ENCODE data around the gene TMEM11. TPM values are rescaled to one million over a fixed set of nuclear protein-coding genes. Genes with fewer than 3 reads are reported as not detected.

TMEM11 gene
- polyA plus RNA-seq, 2 of the 4 experiments (the other 2 are of a cell fraction) = 57.7 to 61.0 TPM

- no peak overlapping the region for H3K4me3 ChIP-seq
- H3K4me2 ChIP-seq = no peak overlapping the region
- no peaks in the 10 kb centered on the region for H3K9me3 ChIP-seq
- FAIRE-seq = no peak
- POLR2A ChIA-PET = no interaction called here
- DNase-seq (ENCODE audit: low read depth in 1 of 2, low spot score in 1 of 2) = no peak
- WGBS (ENCODE audit: missing lambda C conversion rate) = 89% methylated on average over 10 of the region's 10 CpGs
- H3K4me1 ChIP-seq = no peaks in the 10 kb centered on the region
- H3K27ac ChIP-seq = no peak overlapping the region
- no peak for ATAC-seq
- CTCF ChIA-PET = interaction anchor here (1.0 to 2.3 kb wide), 5 partner anchors 10 to 157 kb away, joined by 3 to 8 read pairs (median 4); no protein-coding TSS in a partner anchor
- TF ChIP-seq PHF8 (IDR thresholded peaks at IDR 0.05; ENCODE audit: borderline replicate concordance, low read depth) (no peak), TP53 (CRISPR knock-in tag; IDR thresholded peaks at IDR 0.05) (no peak), NPAS2 (CRISPR knock-in tag; IDR thresholded peaks at IDR 0.05; ENCODE audit: borderline replicate concordance) (no peak), USF2 (IDR thresholded peaks at IDR 0.05) (no peak), GATA3 (IDR thresholded peaks at IDR 0.05; ENCODE audit: borderline replicate concordance) (no peak), POLR2AphosphoS2 (conservative IDR thresholded peaks at IDR 0.05; ENCODE audit: low read length) (no peak), HMGXB4 (CRISPR knock-in tag; IDR thresholded peaks at IDR 0.05; ENCODE audit: borderline replicate concordance) (no peak), HOXA7 (CRISPR knock-in tag; IDR thresholded peaks at IDR 0.05) (no peak), ZNF302 (CRISPR knock-in tag; IDR thresholded peaks at IDR 0.05) (no peak), RAD21 (conservative IDR thresholded peaks at IDR 0.05 in 1 of 2, IDR thresholded peaks at IDR 0.05 in 1 of 2) (no peak), ZSCAN20 (CRISPR knock-in tag; IDR thresholded peaks at IDR 0.05) (no peak), CEBPB (IDR thresholded peaks at IDR 0.05) (no peak), HDAC2 (IDR thresholded peaks at IDR 0.05) (no peak), MAX (IDR thresholded peaks at IDR 0.05) (no peak), RFX5 (IDR thresholded peaks at IDR 0.05) (no peak), MAFK (IDR thresholded peaks at IDR 0.05; ENCODE audit: partially characterized antibody) (no peak), FOSB (CRISPR knock-in tag; IDR thresholded peaks at IDR 0.05) (no peak), JUNB (IDR thresholded peaks at IDR 0.05) (no peak)
Observed at GRCh38 chr17:21199856-21200255, 14.1 kb downstream of the TMEM11 start.

- DNase-seq (ENCODE audit: low read depth in 1 of 2, low spot score in 1 of 2) (no peak), FAIRE-seq (no peak), ATAC-seq (no peak)
- Histone ChIP-seq H3K4me1 (no peaks in the 10 kb centered on the region), H3K27ac (no peak overlapping the region), H3K4me2 (no peak overlapping the region), H3K4me3 (no peak overlapping the region), H3K9me3 (no peaks in the 10 kb centered on the region)
- POLR2A ChIA-PET = no interaction called here
- TF ChIP-seq TP53 (CRISPR knock-in tag; IDR thresholded peaks at IDR 0.05) (no peak), MAX (IDR thresholded peaks at IDR 0.05) (no peak), CHD4 (IDR thresholded peaks at IDR 0.05; ENCODE audit: borderline replicate concordance) (no peak), BCL3 (IDR thresholded peaks at IDR 0.05) (no peak), FOSL2 (IDR thresholded peaks at IDR 0.05) (no peak), FOSL2 (CRISPR knock-in tag; IDR thresholded peaks at IDR 0.05) (no peak), JUNB (IDR thresholded peaks at IDR 0.05) (no peak), USF2 (IDR thresholded peaks at IDR 0.05) (no peak), FOXS1 (CRISPR knock-in tag; IDR thresholded peaks at IDR 0.05) (no peak)
- WGBS (ENCODE audit: missing lambda C conversion rate) = 81% methylated on average over 9 of the region's 9 CpGs
- CTCF ChIA-PET = interaction anchor here (1.5 to 2.3 kb wide), 2 partner anchors 9 to 14 kb away, joined by 3 to 4 read pairs; no protein-coding TSS in a partner anchor
Observed at GRCh38 chr17:21199311-21199710, 14.7 kb downstream of the TMEM11 start.

All from A549 (cell line).